NOMO-1 (cell line): ENCODE data around the gene PIEZO1.

Source experiments
- DNase-seq, 2 experiments: peaks; one replicate each; lab custom pipeline; 2025; ENCODE audit not compliant: unreplicated experiment in 2 of 2; lab: John Stamatoyannopoulos, UW

The PIEZO1 gene

DNA sequence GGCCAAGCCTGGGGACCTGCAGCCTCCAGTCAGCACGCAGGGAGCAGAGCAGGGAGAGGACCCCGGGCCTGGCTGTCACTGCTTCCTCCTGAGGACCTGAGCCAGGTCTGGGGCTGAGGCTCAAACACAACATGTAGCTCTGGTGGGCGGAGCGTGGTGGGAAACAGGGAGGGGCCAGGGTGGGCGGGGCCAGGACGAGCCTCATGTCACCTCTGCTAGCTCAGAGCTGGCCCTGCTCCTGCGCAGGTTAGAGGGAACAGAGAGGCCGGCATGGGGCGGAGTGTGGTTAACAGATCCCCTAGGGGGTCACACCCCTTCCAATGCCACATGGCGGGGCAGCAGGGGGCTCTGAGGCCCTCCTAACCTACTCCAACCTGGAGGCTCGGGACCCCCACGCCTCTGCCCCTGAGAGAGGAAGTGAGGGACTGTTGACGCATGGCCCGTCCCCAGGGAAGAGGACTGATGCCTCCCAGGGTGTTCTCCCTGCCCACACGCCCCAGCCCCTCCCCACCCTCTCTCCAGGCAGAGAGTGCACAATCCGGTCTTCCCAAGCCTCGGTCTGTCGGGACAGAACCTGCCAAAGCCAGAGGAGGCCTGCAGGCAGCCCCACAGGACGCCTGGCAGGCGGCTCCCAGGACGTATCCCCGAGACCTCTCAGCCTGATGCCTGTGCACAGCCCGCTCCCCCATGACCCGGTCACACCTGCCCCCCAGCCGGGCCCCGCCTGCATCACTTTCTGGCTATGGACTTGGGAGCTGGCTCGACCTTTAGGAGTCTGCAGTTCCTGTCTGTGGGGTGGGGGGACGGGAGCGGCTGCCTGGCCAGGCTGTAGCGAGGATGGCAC is 15.2 kb downstream of the PIEZO1 start:
- no peak for DNase-seq

DNA sequence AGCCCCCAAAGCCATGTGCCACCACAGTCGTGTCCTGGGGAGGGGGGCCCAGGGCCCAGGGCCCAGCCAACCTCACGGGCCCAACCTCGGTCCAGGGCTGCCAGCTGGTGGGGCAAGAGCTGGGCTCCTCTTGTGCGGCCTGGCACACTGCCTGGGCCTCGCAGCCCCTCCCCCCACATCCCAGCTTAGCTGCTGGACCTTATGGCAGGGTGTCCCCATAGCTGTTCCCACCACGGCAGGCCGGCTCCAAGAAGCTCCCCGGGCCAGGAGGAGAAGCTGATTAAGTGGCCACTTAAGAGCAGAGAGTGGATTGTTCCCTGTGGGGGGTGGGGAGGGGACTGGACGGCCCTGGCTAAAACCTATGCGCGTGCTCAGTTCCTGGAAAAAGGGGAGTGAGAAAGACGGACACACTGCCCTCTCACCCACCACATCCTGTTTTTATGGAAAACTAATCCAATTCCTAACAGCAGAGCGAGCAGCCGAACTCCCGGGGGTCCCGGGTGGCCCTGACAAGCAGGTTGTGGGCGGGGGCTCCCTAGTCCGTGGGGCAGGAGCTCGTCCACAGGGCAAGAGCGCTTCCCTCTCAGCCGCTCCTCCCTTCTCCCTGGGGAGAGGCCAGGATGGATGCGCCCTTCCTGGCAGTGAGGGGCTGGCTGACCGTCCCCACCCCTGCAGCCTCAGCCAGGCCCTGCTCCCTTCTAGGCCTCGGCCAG is 16.8 kb downstream of the PIEZO1 start:
- DNase-seq, result no peak

DNA sequence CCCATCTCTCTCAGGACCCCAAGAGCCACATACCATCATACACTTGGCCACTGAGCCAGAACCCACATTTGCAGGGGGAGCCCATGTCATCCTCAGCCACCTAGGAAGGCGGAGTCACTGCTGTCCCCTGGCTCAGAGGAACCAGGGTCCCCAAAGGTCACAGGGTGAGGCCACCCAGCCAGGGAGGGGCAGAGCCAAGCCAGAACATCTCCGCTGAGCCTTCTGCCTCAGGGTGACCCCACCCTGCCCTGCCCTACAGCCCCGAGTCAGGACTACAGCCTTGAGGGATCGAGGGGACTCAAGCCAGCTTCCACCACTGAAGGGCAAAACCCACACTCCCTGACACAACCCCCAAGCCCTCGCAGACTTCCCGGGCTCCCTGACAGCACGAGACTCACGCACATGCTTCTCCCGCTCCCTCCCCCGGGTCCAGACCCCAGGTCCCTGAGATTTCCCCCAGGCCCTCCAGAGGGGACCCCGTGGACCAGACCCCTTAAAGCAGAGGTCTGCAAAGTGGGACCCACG is 17.4 kb downstream of the PIEZO1 start:
- no peak for DNase-seq

DNA sequence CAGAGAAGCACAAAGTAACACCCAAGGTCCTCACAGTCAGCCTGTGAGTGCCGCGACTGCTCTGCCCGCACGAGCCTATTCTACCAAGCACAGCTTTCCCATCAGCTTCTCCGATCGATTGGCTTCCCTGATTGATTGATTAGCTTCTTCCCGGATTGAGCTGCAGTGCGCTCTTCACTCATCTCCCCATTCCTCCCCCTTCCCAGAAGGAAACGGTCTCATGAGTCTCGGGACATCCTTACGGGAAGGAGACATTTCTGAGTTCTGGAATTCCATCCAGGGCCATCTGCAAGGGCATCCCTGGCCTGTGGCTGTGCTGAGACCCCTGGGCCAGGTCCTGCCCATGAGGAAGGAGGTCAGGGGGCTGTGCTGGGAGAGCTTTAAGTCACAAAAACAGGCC is 18.0 kb downstream of the PIEZO1 start:
- no peak for DNase-seq

DNA sequence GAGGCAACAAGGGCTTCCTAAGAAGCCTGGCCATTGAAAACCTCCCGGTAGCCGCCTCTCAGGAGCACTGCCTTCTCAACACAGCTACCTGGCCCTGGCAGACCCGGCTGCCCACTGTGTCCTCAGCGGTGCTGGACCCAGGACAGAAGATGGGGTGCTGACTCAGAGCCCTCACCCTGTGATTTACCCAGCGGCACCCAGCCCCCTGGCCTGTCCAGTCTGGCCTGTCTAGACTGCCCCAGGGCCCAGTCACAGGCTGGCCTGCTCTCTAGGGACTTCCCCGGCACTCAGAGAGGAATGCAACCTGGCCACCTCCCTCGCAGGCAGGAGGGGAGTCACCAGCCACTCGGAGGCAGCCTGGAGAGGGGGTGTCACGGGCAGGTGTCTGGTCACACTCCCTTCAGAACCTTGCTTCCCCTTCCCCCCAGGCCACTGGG is 20.1 kb downstream of the PIEZO1 start:
- no peak for DNase-seq

DNA sequence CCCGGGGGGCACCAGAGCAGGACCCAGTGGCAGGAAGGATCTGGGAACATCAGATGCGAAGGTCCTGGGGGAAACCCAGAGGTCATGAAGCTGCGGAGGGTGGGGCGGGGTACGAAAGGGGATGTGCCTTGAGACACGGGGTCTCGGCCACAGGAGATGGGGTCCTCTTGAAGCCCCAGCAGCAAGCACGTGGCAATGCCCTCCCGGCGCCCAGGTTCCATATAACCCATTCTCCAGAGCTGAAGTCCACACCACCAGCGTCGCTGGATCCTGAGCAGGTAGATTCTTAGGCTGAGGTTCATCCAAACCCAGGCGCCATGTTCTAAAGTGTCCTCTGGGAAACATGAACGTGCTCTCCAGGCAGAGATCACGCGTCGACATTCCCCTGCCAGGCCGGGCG is 20.9 kb downstream of the PIEZO1 start:
- DNase-seq, result no peak

DNA sequence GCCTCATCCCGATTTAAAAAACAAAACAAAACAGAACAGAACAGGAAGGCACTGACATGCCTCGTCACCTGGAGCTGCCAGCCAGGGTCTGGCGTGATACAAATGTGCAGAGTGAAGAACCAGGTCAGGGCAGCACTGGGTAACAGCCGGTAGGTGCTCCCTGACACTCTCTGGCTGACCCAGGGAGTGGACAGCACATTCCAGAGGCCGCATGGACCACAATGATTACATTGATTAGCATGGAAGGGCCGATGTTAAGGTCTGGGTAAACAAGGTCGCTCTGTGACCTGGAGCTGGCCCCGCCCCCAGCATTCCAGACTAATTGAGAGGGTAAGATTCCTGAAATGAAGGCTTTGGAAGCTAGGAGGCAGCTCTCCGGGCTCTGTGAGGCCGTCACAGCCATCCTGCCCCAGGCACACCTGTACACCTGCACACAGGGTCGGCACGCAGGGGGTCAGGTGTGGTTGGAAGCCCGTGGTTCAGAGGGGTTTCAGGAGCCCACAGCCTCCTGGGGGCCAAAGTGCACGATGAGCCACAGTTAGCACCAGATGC is 21.4 kb downstream of the PIEZO1 start:
- no peak for DNase-seq

DNA sequence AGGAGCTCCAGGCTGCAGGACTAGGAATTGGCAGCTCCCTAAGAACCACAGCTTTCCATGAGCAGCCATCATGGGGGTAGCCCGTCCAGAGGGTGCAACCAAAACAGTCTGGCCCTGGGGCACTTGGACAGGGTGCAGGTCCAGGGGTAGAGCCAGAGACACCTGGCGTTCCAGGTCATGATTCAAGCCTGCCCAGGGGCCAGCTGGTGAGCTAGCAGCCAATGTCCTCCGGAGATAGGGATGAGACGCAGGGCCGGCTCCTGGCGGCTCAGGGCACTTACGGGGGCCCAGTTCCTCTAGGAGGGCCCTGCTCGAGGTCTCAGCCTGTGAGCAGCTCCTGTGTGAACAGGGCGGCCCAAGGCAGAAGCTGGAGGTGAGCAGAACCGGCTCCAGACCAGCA is 22.1 kb downstream of the PIEZO1 start:
- DNase-seq, result no peak

DNA sequence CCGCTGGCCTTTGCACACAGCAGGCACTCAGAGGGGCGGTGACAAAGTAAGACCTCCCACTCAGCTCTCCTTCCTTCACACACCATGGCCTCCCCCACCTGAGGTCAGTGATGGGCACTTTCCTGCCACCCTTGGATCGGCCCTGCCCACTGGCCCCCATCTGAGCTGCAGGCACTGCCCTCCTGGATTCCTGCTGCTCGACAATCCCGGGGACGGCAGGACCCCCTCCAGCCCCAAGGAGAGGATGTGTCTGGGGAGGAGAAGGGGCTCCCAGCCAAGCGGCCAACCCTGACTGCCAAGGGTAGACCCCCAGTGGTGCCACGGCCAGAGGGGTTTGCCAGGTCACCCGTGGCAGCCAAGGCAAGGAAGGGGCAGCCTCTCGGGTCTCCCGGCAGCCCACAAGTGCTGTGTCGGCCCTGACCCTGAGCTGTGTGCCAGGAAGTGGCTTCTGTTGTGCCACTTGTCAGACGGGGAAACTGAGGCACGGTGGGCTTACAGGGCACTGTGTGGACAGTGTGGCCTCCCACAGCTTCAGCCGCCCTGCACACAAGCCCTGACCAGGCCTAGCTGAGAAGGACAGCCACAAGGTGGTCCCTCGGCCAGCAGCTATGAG is 22.7 kb downstream of the PIEZO1 start:
- DNase-seq, result no peak

DNA sequence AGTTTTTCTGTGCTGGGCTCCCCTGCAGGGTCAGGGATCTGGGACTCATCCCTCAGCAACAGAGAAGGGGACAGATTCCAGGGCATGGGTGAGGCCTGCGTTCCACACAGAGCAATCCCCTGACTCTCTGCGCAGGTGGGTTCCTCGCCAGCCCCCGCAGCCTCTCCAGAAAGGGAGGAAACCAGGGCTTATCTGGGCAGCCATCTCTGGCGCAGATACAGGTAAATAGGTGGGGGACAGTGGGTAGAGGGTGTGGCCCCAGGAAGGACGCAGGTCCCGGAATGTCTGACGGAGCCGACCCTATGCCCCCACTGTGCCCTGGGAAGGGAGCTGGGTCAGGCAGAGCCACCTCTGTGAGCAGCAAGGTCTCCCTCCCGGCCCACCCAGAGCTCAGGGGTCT is 23.2 kb downstream of the PIEZO1 start:
- DNase-seq, result no peak

DNA sequence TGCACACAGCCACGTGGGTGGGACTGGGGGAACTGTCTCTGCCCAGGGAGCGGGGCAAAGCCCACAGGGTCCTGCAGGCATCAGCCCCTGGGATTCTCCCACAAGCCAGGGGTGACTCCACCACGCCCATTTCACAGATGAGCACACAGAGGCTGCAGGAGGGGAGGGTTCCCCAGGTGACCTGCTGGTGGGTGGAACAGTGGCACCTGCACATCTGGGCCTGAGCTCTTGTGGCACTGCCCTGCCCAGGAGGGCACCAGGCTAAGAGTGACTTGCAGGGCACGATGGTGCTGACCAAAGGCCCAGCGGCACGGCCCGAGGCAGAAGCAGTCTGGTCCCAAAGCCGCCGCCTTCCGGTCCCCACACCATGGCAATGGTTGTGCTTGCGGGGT is 23.9 kb downstream of the PIEZO1 start:
- DNase-seq, result no peak

DNA sequence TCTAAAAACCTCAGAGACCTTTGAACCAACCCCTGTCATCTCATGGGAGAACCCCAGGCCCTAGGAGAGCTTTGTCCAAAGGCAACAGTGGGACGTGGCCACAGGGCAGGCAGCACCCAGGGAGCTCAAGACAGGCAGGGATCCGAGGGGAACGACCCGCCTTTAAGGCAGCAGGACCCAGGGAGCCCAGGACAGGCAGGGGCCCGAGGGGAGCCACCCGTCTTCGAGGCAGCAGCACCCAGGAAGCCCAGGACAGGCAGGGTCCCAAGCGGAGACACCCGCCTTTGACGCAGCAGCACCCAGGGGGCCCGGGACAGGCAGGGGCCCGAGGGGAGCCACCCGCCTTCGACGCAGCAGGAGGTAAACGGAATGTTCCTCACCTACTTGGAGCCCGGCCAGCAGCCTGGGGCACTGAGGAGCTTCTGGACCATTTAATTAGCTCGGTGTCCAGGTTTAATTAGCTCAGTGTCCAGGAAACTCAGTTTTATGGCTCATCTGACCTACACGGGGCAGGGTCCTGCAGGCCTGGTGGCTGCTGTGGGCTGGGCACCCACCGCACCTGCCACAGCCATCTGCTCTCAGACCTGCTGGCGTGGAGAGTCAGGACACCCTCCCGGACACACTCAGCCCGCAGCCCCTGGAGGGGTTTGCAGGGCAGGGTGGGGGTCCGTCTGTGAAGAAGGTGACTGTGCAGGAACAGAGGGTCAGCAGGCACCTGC is 24.4 kb downstream of the PIEZO1 start:
- DNase-seq, result no peak

DNA sequence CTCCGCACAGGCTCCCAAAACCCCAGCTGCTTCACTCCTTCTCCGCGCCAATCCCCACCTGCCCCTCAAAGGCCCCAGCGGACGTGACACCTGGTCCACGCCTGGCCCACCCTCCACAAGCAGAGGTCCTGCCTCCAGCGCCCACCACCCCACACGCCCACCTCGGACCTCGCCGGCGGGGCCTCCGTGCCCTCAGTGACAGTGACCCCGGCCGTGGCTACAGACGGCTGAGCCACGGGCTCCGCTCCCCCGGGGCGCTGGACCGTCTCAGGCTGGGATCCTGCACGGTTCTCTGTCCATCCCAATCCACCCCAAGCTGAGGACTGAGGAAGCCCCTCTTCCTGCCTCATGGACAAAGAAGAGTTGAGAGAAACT is 25.1 kb downstream of the PIEZO1 start:
- no peak for DNase-seq

DNA sequence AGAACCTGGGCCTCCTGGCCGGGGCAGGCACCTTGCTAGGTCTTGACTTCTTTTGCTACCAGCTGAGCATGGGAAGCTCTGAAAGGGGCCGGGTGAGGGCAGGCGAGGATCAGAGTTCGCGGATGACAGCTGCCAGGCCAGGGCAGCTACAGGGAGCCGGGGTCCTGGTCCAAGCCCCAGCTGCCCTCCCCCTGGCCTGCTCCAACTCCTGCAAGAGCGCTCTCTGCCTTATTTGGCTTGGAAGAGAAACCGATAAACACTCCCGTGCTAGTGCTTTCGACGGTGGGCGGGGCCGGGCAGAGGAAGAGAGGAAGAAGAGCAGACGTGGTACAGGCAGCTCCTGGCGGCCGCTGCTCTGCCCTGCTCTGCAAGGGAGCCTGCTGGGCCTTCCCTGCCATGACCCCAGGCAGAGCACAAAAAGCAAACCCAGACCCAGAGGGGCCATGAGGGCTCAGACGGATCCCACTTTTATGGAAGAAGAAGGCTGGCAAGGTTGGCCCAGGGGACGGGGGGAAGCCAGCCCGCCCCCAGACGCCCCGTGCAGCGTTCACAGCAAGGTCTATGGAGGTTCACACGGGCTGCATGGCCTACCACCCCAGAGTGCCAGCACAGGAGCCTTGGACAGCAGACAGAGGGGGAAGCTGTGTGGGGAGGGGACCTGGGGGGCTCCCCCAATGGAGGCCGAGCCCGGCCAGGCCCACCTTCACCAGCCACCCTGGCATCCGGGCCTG is 25.6 kb downstream of the PIEZO1 start:
- DNase-seq, result no peak

DNA sequence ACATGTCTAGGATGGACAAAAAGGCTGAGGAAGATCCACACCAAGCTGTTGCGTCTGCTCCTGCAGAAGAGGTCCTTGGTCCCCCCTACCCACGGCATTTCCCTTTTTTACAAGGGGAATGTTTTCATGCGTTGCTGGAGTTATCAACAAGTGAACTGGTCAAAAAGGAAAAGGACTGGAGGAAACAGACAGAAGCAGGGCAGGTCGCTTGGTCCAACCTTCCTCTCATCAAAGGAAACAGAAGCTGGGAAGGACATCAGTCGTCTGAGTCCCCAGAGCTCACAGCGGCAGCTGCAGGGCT is 26.1 kb downstream of the PIEZO1 start:
- no peak for DNase-seq

DNA sequence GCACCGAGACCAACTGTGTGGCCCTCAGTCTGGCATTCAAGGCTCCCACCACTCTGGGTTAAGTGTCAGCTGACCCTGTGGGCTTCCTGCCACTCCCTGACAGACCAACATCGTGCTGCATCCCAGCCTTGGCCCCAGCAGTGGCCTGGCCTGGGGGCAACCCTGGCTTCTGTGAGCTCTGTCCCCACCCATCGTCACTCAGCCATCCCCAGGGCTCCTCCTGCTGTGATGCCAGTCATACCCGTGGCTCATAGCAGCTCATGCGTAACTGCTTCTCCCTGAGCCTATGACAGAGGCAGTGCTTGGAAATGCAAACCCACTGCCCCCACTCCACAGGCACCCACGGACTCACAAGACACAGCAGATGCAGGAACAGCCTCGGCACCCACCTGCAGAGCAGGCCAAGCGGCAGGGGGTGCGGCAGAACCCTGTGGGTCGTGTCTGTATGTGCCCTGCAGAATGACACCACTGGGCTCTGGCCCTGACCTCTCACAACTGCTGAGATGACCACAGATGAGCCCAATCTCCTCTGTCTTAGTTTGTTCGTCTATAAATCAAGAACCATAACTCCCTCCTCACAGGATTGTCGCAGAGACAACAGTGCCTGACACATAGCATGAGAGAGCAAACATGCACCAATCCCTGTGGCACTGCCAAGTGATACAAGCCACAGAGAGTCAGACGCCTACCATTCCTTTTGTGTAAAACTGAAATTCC is 26.6 kb downstream of the PIEZO1 start:
- DNase-seq, result no peak

DNA sequence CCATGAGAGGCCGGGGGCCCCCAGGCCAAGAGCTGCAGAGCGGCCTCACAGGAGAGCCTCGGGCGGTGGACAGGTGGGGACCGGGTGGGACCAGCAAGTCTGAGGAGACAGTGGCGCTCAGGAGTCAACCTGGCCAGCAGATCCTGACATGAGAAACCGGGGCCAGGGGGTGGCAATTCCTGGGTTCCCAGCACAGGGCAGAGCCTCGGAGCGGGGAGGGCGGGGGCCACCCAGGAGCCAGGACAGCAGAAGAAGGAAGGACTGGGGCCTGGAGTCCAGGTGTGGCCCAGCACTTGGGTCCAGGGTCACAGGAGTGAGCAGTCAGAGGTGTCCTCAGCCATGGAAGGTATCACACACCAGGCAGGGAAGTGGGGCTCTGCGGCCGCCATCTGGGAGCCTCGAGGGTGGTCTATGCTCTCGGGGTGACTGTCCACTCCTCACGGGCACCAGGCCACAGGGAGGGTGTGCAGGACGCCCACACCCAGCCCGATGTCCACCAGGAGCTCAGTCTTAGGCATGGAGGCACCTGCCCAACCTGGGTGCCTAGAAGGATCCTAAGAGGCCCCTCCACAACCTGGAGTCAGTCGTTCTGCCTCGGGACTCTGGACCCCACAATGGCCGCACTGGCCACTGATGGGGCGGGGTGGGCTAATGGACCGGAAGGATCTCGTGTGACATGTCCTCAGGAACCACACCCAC is 29.1 kb downstream of the PIEZO1 start:
- DNase-seq, result no peak

DNA sequence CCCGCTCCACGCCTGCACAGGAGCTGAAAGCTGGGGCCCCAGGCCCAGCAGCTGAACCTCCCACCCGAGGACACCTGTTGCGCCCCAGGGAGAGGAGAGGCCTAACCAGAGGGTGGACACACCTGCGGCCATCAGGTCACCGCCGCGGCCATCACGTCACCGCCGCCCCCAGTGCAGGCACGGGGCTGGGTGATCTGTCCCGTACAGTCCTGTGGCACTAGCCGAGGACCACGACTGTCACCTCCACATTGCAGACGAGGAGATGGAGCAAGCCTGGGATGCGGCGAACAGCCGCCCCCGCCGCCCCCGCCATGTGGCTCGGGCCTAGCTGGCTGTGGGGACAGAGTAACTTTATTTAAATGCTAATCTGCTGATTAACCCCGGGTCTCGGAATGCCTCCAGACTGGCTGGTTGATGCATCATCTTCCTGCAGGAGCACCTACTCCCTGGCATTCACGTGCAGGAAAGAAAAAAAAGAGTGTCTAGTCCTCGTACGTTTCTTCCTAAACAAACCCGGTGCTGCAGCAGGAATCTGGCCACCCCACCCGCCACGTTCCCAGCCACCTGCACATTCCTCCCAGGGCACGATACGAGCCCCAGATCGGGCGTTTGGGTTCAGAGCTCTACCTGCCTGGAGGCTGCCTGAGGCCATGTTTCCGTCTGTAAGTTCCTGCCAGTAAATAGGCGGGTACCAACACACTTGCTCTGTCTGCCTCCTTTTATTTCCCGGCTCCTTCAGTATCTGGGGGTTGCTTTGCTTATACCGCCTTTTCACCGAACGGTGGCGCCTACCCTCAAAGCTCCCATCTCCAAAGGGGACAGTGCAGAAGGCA is 29.9 kb downstream of the PIEZO1 start:
- DNase-seq, result no peak
